Measurements from ENCODE around the gene ZNF274. TPM values are rescaled to one million over a fixed set of nuclear protein-coding genes. Genes with fewer than 3 reads are reported as not detected.

ZNF274 gene
- total and polyA plus RNA-seq, 2 of the 8 experiments (the other 6 are each of a cell fraction or from before 2014, with no cell fraction given) = 13.3 to 25.1 TPM

DNA sequence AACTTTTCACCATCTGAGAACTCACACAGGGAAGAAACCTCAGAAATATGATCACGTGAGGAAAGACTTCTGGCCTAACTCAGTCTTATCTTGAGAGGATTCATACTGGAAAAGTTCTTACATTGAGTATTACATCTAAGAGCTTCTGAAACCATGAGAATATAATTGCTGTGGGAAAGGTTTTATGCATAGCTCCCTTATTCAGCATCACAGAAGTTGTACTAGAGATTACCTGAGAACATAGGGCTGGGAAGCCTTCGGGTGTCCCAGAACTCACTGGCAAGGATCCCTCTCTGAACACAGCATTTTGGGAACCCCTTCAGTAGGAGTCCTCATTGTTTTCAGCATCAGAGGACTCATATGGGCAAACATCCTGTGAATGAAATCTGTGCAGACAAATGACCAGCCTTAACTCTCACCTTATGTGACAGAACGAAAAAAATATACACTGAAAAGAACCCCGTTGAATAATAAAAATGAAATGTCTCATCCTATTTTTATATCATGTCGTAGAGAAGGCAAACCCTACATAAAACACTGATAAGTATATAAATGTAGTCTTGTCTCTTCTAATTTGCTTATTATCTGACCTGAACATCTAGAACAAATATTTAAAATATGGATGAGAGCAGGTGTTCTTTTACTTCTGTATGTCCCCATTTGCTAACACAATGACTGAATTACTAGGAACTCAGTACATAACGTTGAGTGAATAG is 14.2 kb downstream of the ZNF274 start:
- Histone ChIP-seq H2BK20ac (ENCODE audit: low read length) (no peak overlapping the region), H2BK5ac (ENCODE audit: low read depth, low read length) (no peak overlapping the region), H4K8ac (ENCODE audit: extremely low read depth, insufficient read depth, low read length) (no peak overlapping the region), H2BK12ac (ENCODE audit: low read depth, low read length) (no peak overlapping the region), H4K5ac (ENCODE audit: insufficient read length, low read depth, low read length) (no peak overlapping the region), H2BK15ac (ENCODE audit: low read length) (no peak overlapping the region), H4K91ac (replicated peaks; ENCODE audit: insufficient read length, low read length) (no peak overlapping the region), H3K27me3 (replicated peaks in 1 of 4; ENCODE audit: control insufficient read depth in 3 of 4, extremely low read depth in 1 of 4, insufficient read depth in 3 of 4, low read length in 3 of 4) (no peaks in the 10 kb centered on the region; a peak in 1 of 7 replicates), H3K23me2 (ENCODE audit: low read depth, low read length) (no peaks in the 10 kb centered on the region; the same call in 1 of the 2 replicates), H4K20me1 (replicated peaks in 1 of 2; ENCODE audit: control insufficient read depth in 1 of 2, insufficient read depth in 2 of 2, low read length in 2 of 2) (no peaks in the 10 kb centered on the region), H3K79me1 (ENCODE audit: low read depth, low read length) (no peaks in the 10 kb centered on the region; the same call in 1 of the 2 replicates), H3K4me1 (replicated peaks in 1 of 4; ENCODE audit: control insufficient read depth in 3 of 4, insufficient read depth in 4 of 4, low read length in 3 of 4) (no peaks in the 10 kb centered on the region), H3K18ac (ENCODE audit: extremely low read depth, low read length) (no peak overlapping the region), H3K9me3 (ENCODE audit: insufficient read depth in 2 of 2, low read depth in 1 of 2, low read length in 1 of 2) (peaks cover 94 to 97% of the 10 kb centered on the region in 2 experiments), H3K4me3 (ENCODE audit: extremely low read depth in 1 of 4, insufficient read depth in 2 of 4, low read depth in 3 of 4, low read length in 4 of 4) (peak overlapping the region in 1 of 4 experiments; percentile 22; a peak in 1 of 8 replicates), H3K4me2 (ENCODE audit: insufficient read depth in 1 of 2, low read depth in 2 of 2, low read length in 2 of 2) (no peak overlapping the region), H2AK5ac (ENCODE audit: low read depth, low read length) (no peak overlapping the region), H3K79me2 (ENCODE audit: control insufficient read depth in 1 of 2, insufficient read depth in 2 of 2, low read length in 2 of 2) (no peaks in the 10 kb centered on the region; a peak in 1 of 4 replicates), H3K9ac (replicated peaks in 1 of 4; ENCODE audit: extremely low read depth in 1 of 4, low read depth in 3 of 4, low read length in 3 of 4) (no peak overlapping the region), H3K4ac (replicated peaks; ENCODE audit: insufficient read length, low read depth, low read length) (no peak overlapping the region), H3K14ac (ENCODE audit: insufficient read length) (no peak overlapping the region), H2AFZ (ENCODE audit: low read length) (no peak overlapping the region), H3K27ac (ENCODE audit: low read depth, low read length) (no peak overlapping the region), H3K23ac (ENCODE audit: insufficient read length) (no peak overlapping the region), H3K36me3 (ENCODE audit: control insufficient read depth in 2 of 4, insufficient read depth in 4 of 4, low read length in 3 of 4) (peaks cover 20 to 98% (median 63%) of the 10 kb centered on the region in 4 experiments), H3K56ac (replicated peaks; ENCODE audit: insufficient read length, low read depth, low read length) (no peak overlapping the region), H2BK120ac (replicated peaks; ENCODE audit: low read depth, low read length) (no peak overlapping the region)
- FAIRE-seq = peak; percentile 45
- TF ChIP-seq HDAC2 (IDR thresholded peaks at IDR 0.05; ENCODE audit: borderline replicate concordance in 1 of 2, low read depth in 2 of 2, low read length in 2 of 2) (no peak), ZNF274 (IDR thresholded peaks at IDR 0.05; ENCODE audit: borderline replicate concordance, extremely low read depth, low read length) (peak; percentile 100)
- CTCF ChIA-PET (ENCODE audit: partially characterized antibody) = no interaction called here
- DNase-seq (ENCODE audit: low read depth in 1 of 2, low spot score in 2 of 2) = no peak
- WGBS, 2 experiments (ENCODE audit: extremely low coverage in 1 of 2, insufficient coverage in 1 of 2, insufficient read length in 1 of 2, insufficient replicate concordance in 2 of 2, low coverage in 1 of 2, low lambda C conversion rate in 2 of 2, missing lambda C conversion rate in 1 of 2) = 78% methylated on average over 6 of the region's 6 CpGs; no CpG with 5 or more reads in 1 of the 2 experiments
- POLR2A ChIA-PET (ENCODE audit: partially characterized antibody) = interaction anchor here (2.8 kb wide), 1 partner anchor 10 kb away, joined by 8 read pairs; no protein-coding TSS in a partner anchor
